ENCODE data around the gene CLASRP. TPM values are rescaled to one million over a fixed set of nuclear protein-coding genes. Genes with fewer than 3 reads are reported as not detected.

The CLASRP gene
- total RNA-seq, 1 experiment from 2014 or later, result 38.9 TPM

GRCh38 chr19:45082170-45082569 lies 43.3 kb downstream of the CLASRP start:
- no peak for TF ChIP-seq EZH2 (IDR thresholded peaks at IDR 0.05; ENCODE audit: low read length, unreplicated experiment)
- TF ChIP-seq EZH2phosphoT487 (IDR thresholded peaks at IDR 0.05; ENCODE audit: borderline replicate concordance, low read length), result no peak
- Histone ChIP-seq H3F3A (ENCODE audit: low read length, unreplicated experiment) (no peaks in the 10 kb centered on the region), H2AFZ (ENCODE audit: low read length) (no peak overlapping the region), H3K9me2 (replicated peaks; ENCODE audit: low read length) (no peaks in the 10 kb centered on the region), H3K9me3 (ENCODE audit: low read length) (no peaks in the 10 kb centered on the region), H3K4me2 (ENCODE audit: low read length) (no peak overlapping the region), H3K9ac (ENCODE audit: low read length) (no peak overlapping the region), H3K27ac (ENCODE audit: low read length) (no peak overlapping the region), H3K4me3 (ENCODE audit: low read length) (no peak overlapping the region), H4K20me1 (ENCODE audit: low read length) (no peaks in the 10 kb centered on the region), H3K79me2 (ENCODE audit: low read length) (peaks cover 50% of the 10 kb centered on the region), H3K4me1 (ENCODE audit: insufficient read depth, low read length) (0 out of 2 replicates have a peak, but pooled peaks cover 5% of the 10 kb centered on the region), H3K27me3 (ENCODE audit: low read length) (no peaks in the 10 kb centered on the region), H3K36me3 (ENCODE audit: low read depth, low read length) (no peaks in the 10 kb centered on the region; the same call in 1 of the 2 replicates)
- CTCF ChIA-PET, result no interaction called here
- POLR2A ChIA-PET (ENCODE audit: unreplicated experiment), result no interaction called here
- intact Hi-C loops (cut with micrococcal nuclease), result no loop called here
- BruUV-seq (replicated peaks), result no TSS peak
- ATAC-seq (no peak), DNase-seq (no peak)

- Histone ChIP-seq H3K4me3 (ENCODE audit: low read length) (no peak overlapping the region), H3K36me3 (ENCODE audit: low read depth, low read length) (no peaks in the 10 kb centered on the region; the same call in 1 of the 2 replicates), H2AFZ (ENCODE audit: low read length) (no peak overlapping the region), H3K27me3 (ENCODE audit: low read length) (no peaks in the 10 kb centered on the region), H3K4me1 (ENCODE audit: insufficient read depth, low read length) (peaks cover 7% of the 10 kb centered on the region), H4K20me1 (ENCODE audit: low read length) (no peaks in the 10 kb centered on the region), H3K9me2 (replicated peaks; ENCODE audit: low read length) (no peaks in the 10 kb centered on the region), H3K4me2 (ENCODE audit: low read length) (no peak overlapping the region), H3K9ac (ENCODE audit: low read length) (no peak overlapping the region), H3K27ac (ENCODE audit: low read length) (no peak overlapping the region), H3K9me3 (ENCODE audit: low read length) (no peaks in the 10 kb centered on the region), H3K79me2 (ENCODE audit: low read length) (peaks cover 19% of the 10 kb centered on the region), H3F3A (ENCODE audit: low read length, unreplicated experiment) (no peaks in the 10 kb centered on the region)
- intact Hi-C loops (cut with micrococcal nuclease), result no loop called here
- TF ChIP-seq, protein P1, sequence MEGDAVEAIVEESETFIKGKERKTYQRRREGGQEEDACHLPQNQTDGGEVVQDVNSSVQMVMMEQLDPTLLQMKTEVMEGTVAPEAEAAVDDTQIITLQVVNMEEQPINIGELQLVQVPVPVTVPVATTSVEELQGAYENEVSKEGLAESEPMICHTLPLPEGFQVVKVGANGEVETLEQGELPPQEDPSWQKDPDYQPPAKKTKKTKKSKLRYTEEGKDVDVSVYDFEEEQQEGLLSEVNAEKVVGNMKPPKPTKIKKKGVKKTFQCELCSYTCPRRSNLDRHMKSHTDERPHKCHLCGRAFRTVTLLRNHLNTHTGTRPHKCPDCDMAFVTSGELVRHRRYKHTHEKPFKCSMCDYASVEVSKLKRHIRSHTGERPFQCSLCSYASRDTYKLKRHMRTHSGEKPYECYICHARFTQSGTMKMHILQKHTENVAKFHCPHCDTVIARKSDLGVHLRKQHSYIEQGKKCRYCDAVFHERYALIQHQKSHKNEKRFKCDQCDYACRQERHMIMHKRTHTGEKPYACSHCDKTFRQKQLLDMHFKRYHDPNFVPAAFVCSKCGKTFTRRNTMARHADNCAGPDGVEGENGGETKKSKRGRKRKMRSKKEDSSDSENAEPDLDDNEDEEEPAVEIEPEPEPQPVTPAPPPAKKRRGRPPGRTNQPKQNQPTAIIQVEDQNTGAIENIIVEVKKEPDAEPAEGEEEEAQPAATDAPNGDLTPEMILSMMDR (conservative IDR thresholded peaks at IDR 0.05; ENCODE audit: low read depth, low read length), result no peak
- TF ChIP-seq EZH2 (IDR thresholded peaks at IDR 0.05; ENCODE audit: low read length, unreplicated experiment) (no peak), EZH2phosphoT487 (IDR thresholded peaks at IDR 0.05; ENCODE audit: borderline replicate concordance, low read length) (no peak)
- ATAC-seq (no peak), DNase-seq (no peak)
- POLR2A ChIA-PET (ENCODE audit: unreplicated experiment), result no interaction called here
- BruUV-seq (replicated peaks), result no TSS peak
- CTCF ChIA-PET, result no interaction called here
Observed at GRCh38 chr19:45086480-45086879, 47.6 kb downstream of the CLASRP start.

- Histone ChIP-seq H3F3A (ENCODE audit: low read length, unreplicated experiment) (no peaks in the 10 kb centered on the region), H3K9me3 (ENCODE audit: low read length) (no peaks in the 10 kb centered on the region), H4K20me1 (ENCODE audit: low read length) (no peaks in the 10 kb centered on the region), H3K4me1 (ENCODE audit: insufficient read depth, low read length) (peaks cover 11% of the 10 kb centered on the region), H3K4me3 (ENCODE audit: low read length) (no peak overlapping the region), H3K27me3 (ENCODE audit: low read length) (no peaks in the 10 kb centered on the region), H3K27ac (ENCODE audit: low read length) (no peak overlapping the region), H2AFZ (ENCODE audit: low read length) (no peak overlapping the region), H3K36me3 (ENCODE audit: low read depth, low read length) (no peaks in the 10 kb centered on the region; the same call in 1 of the 2 replicates), H3K9me2 (replicated peaks; ENCODE audit: low read length) (no peaks in the 10 kb centered on the region), H3K79me2 (ENCODE audit: low read length) (peaks cover 9% of the 10 kb centered on the region), H3K4me2 (ENCODE audit: low read length) (no peak overlapping the region), H3K9ac (ENCODE audit: low read length) (no peak overlapping the region)
- no TSS peak for BruUV-seq (replicated peaks)
- ATAC-seq, result no peak
- CTCF ChIA-PET, result no interaction called here
- no peak for DNase-seq
- TF ChIP-seq, protein P1 (conservative IDR thresholded peaks at IDR 0.05; ENCODE audit: low read depth, low read length), result no peak
- TF ChIP-seq EZH2 (IDR thresholded peaks at IDR 0.05; ENCODE audit: low read length, unreplicated experiment) (no peak), EZH2phosphoT487 (IDR thresholded peaks at IDR 0.05; ENCODE audit: borderline replicate concordance, low read length) (no peak)
- intact Hi-C loops (cut with micrococcal nuclease), result no loop called here
- POLR2A ChIA-PET (ENCODE audit: unreplicated experiment), result no interaction called here
Observed at GRCh38 chr19:45087531-45087930, 48.7 kb downstream of the CLASRP start.

Measured in PC-3 (cell line).